ENCODE data around the gene IFNK. TPM values are rescaled to one million over a fixed set of nuclear protein-coding genes. Genes with fewer than 3 reads are reported as not detected.

The IFNK gene
- total and polyA plus RNA-seq, 4 donors = not detected

- peak; percentile 99 to 100 for TF ChIP-seq EGR1 (IDR thresholded peaks at IDR 0.05; ENCODE audit: low read depth in 2 of 2)
- TF ChIP-seq SP1 (IDR thresholded peaks at IDR 0.05) = peak; percentile 89
- TF ChIP-seq, protein P1, sequence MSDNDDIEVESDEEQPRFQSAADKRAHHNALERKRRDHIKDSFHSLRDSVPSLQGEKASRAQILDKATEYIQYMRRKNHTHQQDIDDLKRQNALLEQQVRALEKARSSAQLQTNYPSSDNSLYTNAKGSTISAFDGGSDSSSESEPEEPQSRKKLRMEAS (IDR thresholded peaks at IDR 0.05) = peak; percentile 94
- TF ChIP-seq, protein P2, sequence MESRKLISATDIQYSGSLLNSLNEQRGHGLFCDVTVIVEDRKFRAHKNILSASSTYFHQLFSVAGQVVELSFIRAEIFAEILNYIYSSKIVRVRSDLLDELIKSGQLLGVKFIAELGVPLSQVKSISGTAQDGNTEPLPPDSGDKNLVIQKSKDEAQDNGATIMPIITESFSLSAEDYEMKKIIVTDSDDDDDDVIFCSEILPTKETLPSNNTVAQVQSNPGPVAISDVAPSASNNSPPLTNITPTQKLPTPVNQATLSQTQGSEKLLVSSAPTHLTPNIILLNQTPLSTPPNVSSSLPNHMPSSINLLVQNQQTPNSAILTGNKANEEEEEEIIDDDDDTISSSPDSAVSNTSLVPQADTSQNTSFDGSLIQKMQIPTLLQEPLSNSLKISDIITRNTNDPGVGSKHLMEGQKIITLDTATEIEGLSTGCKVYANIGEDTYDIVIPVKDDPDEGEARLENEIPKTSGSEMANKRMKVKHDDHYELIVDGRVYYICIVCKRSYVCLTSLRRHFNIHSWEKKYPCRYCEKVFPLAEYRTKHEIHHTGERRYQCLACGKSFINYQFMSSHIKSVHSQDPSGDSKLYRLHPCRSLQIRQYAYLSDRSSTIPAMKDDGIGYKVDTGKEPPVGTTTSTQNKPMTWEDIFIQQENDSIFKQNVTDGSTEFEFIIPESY (IDR thresholded peaks at IDR 0.05) = peak; percentile 97
- no peak for TF ChIP-seq NR2F2 (IDR thresholded peaks at IDR 0.05)
- peak; percentile 87 for TF ChIP-seq TAF1 (conservative IDR thresholded peaks at IDR 0.05)
- TF ChIP-seq FOXA1 (IDR thresholded peaks at IDR 0.05) = peak; percentile 74
- TF ChIP-seq RXRA (IDR thresholded peaks at IDR 0.05) = peak; percentile 54 to 78
Measured at GRCh38 chr9:27573634-27574590, 49.8 kb downstream of the IFNK start (continued).

Other genes with a start within 250 kb of the IFNK start
- under 1 TPM; 0.08 to 0.14 TPM for gene EQTN, start 227.1 kb upstream of the IFNK start, total RNA-seq
- not detected for gene EQTN, start 227.1 kb upstream of the IFNK start, polyA plus RNA-seq
- gene MOB3B, start 5.5 kb downstream of the IFNK start, total RNA-seq = 1 to 10 TPM in 1 of 2 donors, under 1 TPM in 1; 0.79 to 1.1 TPM
- gene MOB3B, start 5.5 kb downstream of the IFNK start, polyA plus RNA-seq = under 1 TPM; 0.36 to 0.72 TPM
- gene C9orf72, start 49.2 kb downstream of the IFNK start, total RNA-seq = 10 to 100 TPM in 1 of 2 donors, 1 to 10 TPM in 1; 8.0 to 14.1 TPM
- gene C9orf72, start 49.2 kb downstream of the IFNK start, polyA plus RNA-seq = 1 to 10 TPM; 2.8 to 9.2 TPM